Ovary (tissue), 3 donors: ENCODE results near the gene DGUOK.

ENCODE experiments used
- EP300 ChIP-seq: sonication (generic); formaldehyde crosslinking; IDR thresholded peaks from one replicate; pipeline ENCODE4 v1.6.1; 2017; ENCODE audit warnings: antibody characterized with exemption
- TF ChIP-seq, protein P1 (sequence below), 3 donors: fragments of 450-650 bp in 2 of 3; fragments of 200-600 bp in 1 of 3; IDR thresholded peaks; one replicate each; pipeline versions ENCODE4 v1.5.1 to v1.8.0; 2016 to 2022; ENCODE audit warnings: antibody characterized with exemption in 3 of 3, mild to moderate bottlenecking in 1 of 3
- donor health status: DM: no; HTN: no; CAD: no.

DNA sequence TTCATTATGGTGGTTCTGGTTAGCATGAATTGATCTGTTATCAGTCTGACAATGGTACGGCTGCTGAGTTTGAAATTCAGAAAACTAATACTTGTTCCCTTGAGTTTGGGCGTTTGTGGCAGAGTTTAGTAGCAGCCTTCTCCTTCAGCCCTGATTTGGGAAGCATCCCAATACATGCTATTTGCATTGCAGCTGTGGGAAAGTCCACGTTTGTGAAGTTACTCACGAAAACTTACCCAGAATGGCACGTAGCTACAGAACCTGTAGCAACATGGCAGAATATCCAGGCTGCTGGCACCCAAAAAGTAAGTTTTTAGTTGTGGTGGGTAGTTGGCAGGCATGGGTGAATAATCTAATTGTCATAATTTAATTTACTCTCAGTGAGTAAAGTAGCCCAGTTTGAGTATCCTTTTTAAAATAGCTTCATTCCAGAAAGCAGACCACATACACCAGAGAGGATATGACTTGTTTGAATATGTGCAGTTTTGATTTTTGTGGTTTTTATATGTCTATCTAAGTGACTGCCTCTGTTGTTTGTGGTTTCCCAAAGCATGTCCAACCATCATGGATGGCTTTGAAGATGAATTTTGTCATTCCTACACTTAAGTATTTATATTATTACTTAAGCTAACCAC lies 12.2 kb downstream of the DGUOK start:
- TF ChIP-seq, protein P1, sequence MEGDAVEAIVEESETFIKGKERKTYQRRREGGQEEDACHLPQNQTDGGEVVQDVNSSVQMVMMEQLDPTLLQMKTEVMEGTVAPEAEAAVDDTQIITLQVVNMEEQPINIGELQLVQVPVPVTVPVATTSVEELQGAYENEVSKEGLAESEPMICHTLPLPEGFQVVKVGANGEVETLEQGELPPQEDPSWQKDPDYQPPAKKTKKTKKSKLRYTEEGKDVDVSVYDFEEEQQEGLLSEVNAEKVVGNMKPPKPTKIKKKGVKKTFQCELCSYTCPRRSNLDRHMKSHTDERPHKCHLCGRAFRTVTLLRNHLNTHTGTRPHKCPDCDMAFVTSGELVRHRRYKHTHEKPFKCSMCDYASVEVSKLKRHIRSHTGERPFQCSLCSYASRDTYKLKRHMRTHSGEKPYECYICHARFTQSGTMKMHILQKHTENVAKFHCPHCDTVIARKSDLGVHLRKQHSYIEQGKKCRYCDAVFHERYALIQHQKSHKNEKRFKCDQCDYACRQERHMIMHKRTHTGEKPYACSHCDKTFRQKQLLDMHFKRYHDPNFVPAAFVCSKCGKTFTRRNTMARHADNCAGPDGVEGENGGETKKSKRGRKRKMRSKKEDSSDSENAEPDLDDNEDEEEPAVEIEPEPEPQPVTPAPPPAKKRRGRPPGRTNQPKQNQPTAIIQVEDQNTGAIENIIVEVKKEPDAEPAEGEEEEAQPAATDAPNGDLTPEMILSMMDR (IDR thresholded peaks at IDR 0.05): no peak
- no peak for TF ChIP-seq EP300
